ENCODE measurements around the gene HYAL3. TPM values are rescaled to one million over a fixed set of nuclear protein-coding genes. Genes with fewer than 3 reads are reported as not detected.

HYAL3 gene
- total RNA-seq, 2 experiments from 2014 or later, result 3.0 to 3.2 TPM

- no peak for TF ChIP-seq CTCF (IDR thresholded peaks at IDR 0.05)
- Mint-ChIP-seq H3K4me3 (peak overlapping the region; percentile 74), H3K36me3 (ENCODE audit: low read depth) (no peaks in the 10 kb centered on the region), H3K27me3 (no peaks in the 10 kb centered on the region), H3K27ac (peak overlapping the region; percentile 24), H3K4me1 (ENCODE audit: low read depth) (peaks cover 40% of the 10 kb centered on the region), H3K9me3 (no peaks in the 10 kb centered on the region)
- no peak overlapping the region for H3K27ac ChIP-seq (ENCODE audit: low read depth in 1 of 2, low read length in 2 of 2)
- peaks cover 71% of the 10 kb centered on the region for H3K4me1 ChIP-seq (ENCODE audit: insufficient read depth, low read length)
- no peaks in the 10 kb centered on the region for H3K9me3 ChIP-seq (ENCODE audit: control insufficient read depth in 1 of 2, insufficient read depth in 1 of 2, low read length in 2 of 2)
- ChIA-PET POLR2A (interaction anchor here (1.4 to 2.8 kb wide), 2 partner anchors 18 to 19 kb away, joined by 9 to 16 read pairs; partner anchors contain the start of genes HYAL3 and NAA80), CTCF (no interaction called here)
- no peaks in the 10 kb centered on the region for H3K36me3 ChIP-seq (ENCODE audit: insufficient read depth, low read length)
- peak in 1 of 14 experiments; percentile 34 for DNase-seq
- no peaks in the 10 kb centered on the region for H3K27me3 ChIP-seq (ENCODE audit: control insufficient read depth in 1 of 2, insufficient read depth in 2 of 2, low read length in 2 of 2)
- intact Hi-C loops (cut with DNase I, micrococcal nuclease), result loop anchor here in 1 of 2 experiments (1.0 kb wide), 1 partner anchor 16 kb away; no protein-coding TSS in a partner anchor
- no peak for ATAC-seq (ENCODE audit: poor library complexity)
- no peak overlapping the region for H3K4me3 ChIP-seq (ENCODE audit: low read length)
These were observed 19.4 kb upstream of the HYAL3 start for GRCh38 chr3:50318615-50319014.

DNA sequence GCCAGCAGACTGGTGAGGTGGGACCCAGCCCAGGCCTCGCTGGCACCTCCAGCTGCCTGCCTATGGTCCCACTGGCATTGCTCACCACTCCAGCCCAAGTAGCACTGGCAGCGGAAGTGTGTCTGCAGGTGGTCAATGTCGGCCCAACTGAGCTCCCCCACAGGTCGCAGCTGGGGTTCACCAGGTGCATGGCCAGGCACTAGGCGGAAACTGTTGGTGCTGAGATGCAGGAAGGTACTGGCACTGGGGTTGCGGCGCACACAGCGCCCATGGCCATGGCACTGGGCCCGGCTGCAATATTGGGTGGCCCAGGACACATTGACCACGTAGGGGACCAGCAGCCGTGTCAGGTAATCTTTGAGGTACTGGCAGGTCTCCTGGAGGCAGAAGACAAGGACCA, 19.0 kb upstream of the HYAL3 start:
- no peaks in the 10 kb centered on the region for H3K9me3 ChIP-seq (ENCODE audit: control insufficient read depth in 1 of 2, insufficient read depth in 1 of 2, low read length in 2 of 2)
- no peaks in the 10 kb centered on the region for H3K36me3 Mint-ChIP-seq (ENCODE audit: low read depth)
- no peak overlapping the region for H3K4me3 ChIP-seq (ENCODE audit: low read length)
- TF ChIP-seq CTCF (IDR thresholded peaks at IDR 0.05), result no peak
- intact Hi-C loops (cut with DNase I, micrococcal nuclease), result no loop called here
- no peak overlapping the region for H3K27ac ChIP-seq (ENCODE audit: low read depth in 1 of 2, low read length in 2 of 2)
- DNase-seq (peak in 1 of 14 experiments; percentile 20), ATAC-seq (ENCODE audit: poor library complexity) (no peak)
- H3K9me3 Mint-ChIP-seq, result no peaks in the 10 kb centered on the region
- ChIA-PET POLR2A (interaction anchor here (1.0 to 2.8 kb wide), 4 partner anchors 19 to 32 kb away, joined by 3 to 16 read pairs (median 6); partner anchors contain the start of genes CYB561D2, HYAL3, IFRD2 and NAA80), CTCF (no interaction called here)
- no peaks in the 10 kb centered on the region for H3K27me3 Mint-ChIP-seq
- peaks cover 40% of the 10 kb centered on the region for H3K4me1 Mint-ChIP-seq (ENCODE audit: low read depth)
- H3K4me1 ChIP-seq (ENCODE audit: insufficient read depth, low read length), result peaks cover 67% of the 10 kb centered on the region
- H3K4me3 Mint-ChIP-seq, result peak overlapping the region; percentile 74
- peak overlapping the region; percentile 24 for H3K27ac Mint-ChIP-seq
- no peaks in the 10 kb centered on the region for H3K36me3 ChIP-seq (ENCODE audit: insufficient read depth, low read length)
- no peaks in the 10 kb centered on the region for H3K27me3 ChIP-seq (ENCODE audit: control insufficient read depth in 1 of 2, insufficient read depth in 2 of 2, low read length in 2 of 2)

- Mint-ChIP-seq H3K4me1 (ENCODE audit: low read depth) (peaks cover 40% of the 10 kb centered on the region), H3K36me3 (ENCODE audit: low read depth) (no peaks in the 10 kb centered on the region), H3K4me3 (peak overlapping the region; percentile 74), H3K27ac (peak overlapping the region; percentile 90), H3K9me3 (no peaks in the 10 kb centered on the region), H3K27me3 (no peaks in the 10 kb centered on the region)
- CTCF ChIA-PET, result no interaction called here
- Histone ChIP-seq H3K4me3 (ENCODE audit: low read length) (peak overlapping the region; percentile 31), H3K36me3 (ENCODE audit: insufficient read depth, low read length) (no peaks in the 10 kb centered on the region), H3K9me3 (ENCODE audit: control insufficient read depth in 1 of 2, insufficient read depth in 1 of 2, low read length in 2 of 2) (no peaks in the 10 kb centered on the region), H3K4me1 (ENCODE audit: insufficient read depth, low read length) (peaks cover 62% of the 10 kb centered on the region), H3K27me3 (ENCODE audit: control insufficient read depth in 1 of 2, insufficient read depth in 2 of 2, low read length in 2 of 2) (no peaks in the 10 kb centered on the region), H3K27ac (ENCODE audit: low read depth in 1 of 2, low read length in 2 of 2) (peak overlapping the region in 1 of 2 donors; percentile 47)
- ATAC-seq (ENCODE audit: poor library complexity), result no peak
- peak in 1 of 14 experiments; percentile 23 for DNase-seq
- TF ChIP-seq CTCF (IDR thresholded peaks at IDR 0.05), result no peak
- intact Hi-C loops (cut with DNase I, micrococcal nuclease), result no loop called here
- POLR2A ChIA-PET, result interaction anchor here (1.0 to 2.8 kb wide), 3 partner anchors 18 to 33 kb away, joined by 3 to 16 read pairs (median 3); partner anchors contain the start of genes CYB561D2, HYAL3, IFRD2 and NAA80
These were observed 18.1 kb upstream of the HYAL3 start for GRCh38 chr3:50317300-50317699.
